Measurements from ENCODE around the gene ZDHHC11. TPM values are rescaled to one million over a fixed set of nuclear protein-coding genes. Genes with fewer than 3 reads are reported as not detected.
A peak's percentile ranks its signal among the peaks of the same experiment; 100 is the strongest.

The ZDHHC11 gene
- total and polyA plus RNA-seq, 2 of the 4 experiments (the other 2 are of a cell fraction), result 0.36 to 1.6 TPM

DNA sequence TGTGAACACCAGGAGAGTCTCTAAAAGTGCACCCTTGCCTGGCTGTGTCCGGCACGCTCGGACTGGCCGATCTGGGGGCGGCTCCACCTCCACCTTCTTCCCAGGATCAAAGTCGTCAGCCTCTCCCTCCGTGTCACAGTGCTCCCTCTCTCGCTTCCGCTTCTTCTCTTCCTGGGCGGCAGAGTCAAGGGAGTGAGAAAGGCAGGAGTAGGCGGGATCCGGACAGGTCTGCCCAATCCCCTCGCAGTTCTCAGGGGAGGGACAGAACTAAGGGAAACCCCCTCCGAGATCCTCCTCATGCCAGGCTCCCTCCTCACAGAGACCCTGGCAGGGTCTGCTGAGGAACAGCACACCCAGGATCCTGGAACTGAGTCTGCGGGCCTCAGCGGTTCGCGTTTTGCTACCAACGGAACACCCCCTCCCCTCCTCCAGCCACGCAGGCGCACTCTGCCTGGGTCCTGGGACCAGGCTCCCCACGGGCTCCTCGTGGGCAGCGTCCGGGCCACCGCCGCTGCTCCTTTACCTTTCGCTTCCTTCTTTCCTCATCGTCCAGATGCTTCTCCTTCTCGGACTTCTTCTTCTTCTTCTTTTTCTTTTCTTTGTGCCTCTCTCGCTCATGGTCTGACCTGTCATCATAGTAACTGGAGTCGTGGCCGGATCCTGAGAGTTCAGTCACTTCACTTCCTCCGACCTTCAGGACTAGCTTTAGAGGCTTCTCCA is 40.5 kb upstream of the ZDHHC11 start:
- ChIA-PET CTCF (interaction anchor here (1.7 kb wide), 1 partner anchor 12 kb away, joined by 4 read pairs; no protein-coding TSS in a partner anchor), POLR2A (ENCODE audit: unreplicated experiment) (no interaction called here)
- intact Hi-C loops (cut with micrococcal nuclease), result no loop called here
- Histone ChIP-seq H2AK5ac (ENCODE audit: low read depth, low read length) (peak overlapping the region; percentile 86), H3K4me3 (ENCODE audit: insufficient read depth, low read depth, low read length) (peak overlapping the region; percentile 100), H2BK20ac (ENCODE audit: low read depth, low read length) (no peak overlapping the region), H3K4me1 (ENCODE audit: control insufficient read depth, insufficient read depth, low read length) (peaks cover 8% of the 10 kb centered on the region), H4K5ac (ENCODE audit: low read depth, low read length) (peak overlapping the region; percentile 96), H2BK5ac (ENCODE audit: low read depth, low read length, poor library complexity, severe bottlenecking) (no peak overlapping the region), H3K9ac (ENCODE audit: low read depth, low read length) (peak overlapping the region; percentile 98), H4K8ac (ENCODE audit: low read depth in 2 of 2, low read length in 2 of 2) (peak overlapping the region; percentile 90 to 93; a peak in 2 of 4 replicates), H3K9me3 (ENCODE audit: control insufficient read depth, insufficient read depth, low read length) (no peaks in the 10 kb centered on the region), H3K9me1 (ENCODE audit: insufficient read depth, low read length) (no peaks in the 10 kb centered on the region; the same call in 1 of the 2 replicates), H3K4me2 (ENCODE audit: low read depth, low read length) (peak overlapping the region; percentile 100), H3K27ac (ENCODE audit: insufficient read depth, low read length) (peak overlapping the region; percentile 96), H3K14ac (replicated peaks; ENCODE audit: low read depth, low read length) (0 out of 2 replicates have a peak overlapping the region, but pooled peaks have one; percentile 96), H2AK9ac (replicated peaks; ENCODE audit: low read depth, low read length, poor library complexity) (peak overlapping the region; percentile 96), H2BK120ac (ENCODE audit: low read depth, low read length) (no peak overlapping the region), H4K91ac (ENCODE audit: insufficient read depth, low read depth, low read length) (no peak overlapping the region), H3K18ac (ENCODE audit: low read depth, low read length) (no peak overlapping the region), H2AFZ (replicated peaks; ENCODE audit: low read length, poor library complexity) (peak overlapping the region; percentile 100), H3K23ac (ENCODE audit: low read depth, low read length) (peak overlapping the region; percentile 96; the same call in 1 of the 2 replicates), H3K79me1 (ENCODE audit: low read depth in 1 of 2, low read length in 2 of 2) (peaks cover 34 to 58% of the 10 kb centered on the region in 2 experiments), H4K20me1 (ENCODE audit: insufficient read depth, low read length) (no peaks in the 10 kb centered on the region; the same call in 1 of the 2 replicates), H3K4ac (ENCODE audit: low read depth, low read length) (peak overlapping the region; percentile 94), H3K27me3 (ENCODE audit: control insufficient read depth, insufficient read depth, low read length) (no peaks in the 10 kb centered on the region), H3K36me3 (ENCODE audit: control insufficient read depth, insufficient read depth, low read length) (peaks cover 43% of the 10 kb centered on the region), H3K56ac (ENCODE audit: extremely low read depth, insufficient read depth, low read length) (no peak overlapping the region), H2BK15ac (ENCODE audit: low read depth, low read length) (no peak overlapping the region)
- 82% methylated on average over 11 of the region's 34 CpGs; no CpG with 5 or more reads in 1 of the 2 experiments for WGBS, 2 experiments (ENCODE audit: extremely low coverage in 2 of 2, insufficient read length in 1 of 2)
- in situ Hi-C loops (cut with MboI; ENCODE audit: low sequenced_read_pairs), result no loop called here
- dilution Hi-C loops (cut with HindIII; ENCODE audit: low sequenced_read_pairs, unreplicated experiment), result no loop called here
- no peak for DNase-seq
- no TSS peak for BruUV-seq (replicated peaks)
- ATAC-seq (ENCODE audit: low read depth), result no peak
- TF ChIP-seq CHD1 (IDR thresholded peaks at IDR 0.05; ENCODE audit: low read depth, low read length), result no peak
- TF ChIP-seq, protein P1, sequence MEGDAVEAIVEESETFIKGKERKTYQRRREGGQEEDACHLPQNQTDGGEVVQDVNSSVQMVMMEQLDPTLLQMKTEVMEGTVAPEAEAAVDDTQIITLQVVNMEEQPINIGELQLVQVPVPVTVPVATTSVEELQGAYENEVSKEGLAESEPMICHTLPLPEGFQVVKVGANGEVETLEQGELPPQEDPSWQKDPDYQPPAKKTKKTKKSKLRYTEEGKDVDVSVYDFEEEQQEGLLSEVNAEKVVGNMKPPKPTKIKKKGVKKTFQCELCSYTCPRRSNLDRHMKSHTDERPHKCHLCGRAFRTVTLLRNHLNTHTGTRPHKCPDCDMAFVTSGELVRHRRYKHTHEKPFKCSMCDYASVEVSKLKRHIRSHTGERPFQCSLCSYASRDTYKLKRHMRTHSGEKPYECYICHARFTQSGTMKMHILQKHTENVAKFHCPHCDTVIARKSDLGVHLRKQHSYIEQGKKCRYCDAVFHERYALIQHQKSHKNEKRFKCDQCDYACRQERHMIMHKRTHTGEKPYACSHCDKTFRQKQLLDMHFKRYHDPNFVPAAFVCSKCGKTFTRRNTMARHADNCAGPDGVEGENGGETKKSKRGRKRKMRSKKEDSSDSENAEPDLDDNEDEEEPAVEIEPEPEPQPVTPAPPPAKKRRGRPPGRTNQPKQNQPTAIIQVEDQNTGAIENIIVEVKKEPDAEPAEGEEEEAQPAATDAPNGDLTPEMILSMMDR (conservative IDR thresholded peaks at IDR 0.05; ENCODE audit: low read depth, low read length), result no peak
- no peak for TF ChIP-seq RFX5 (IDR thresholded peaks at IDR 0.05; ENCODE audit: low read depth, low read length)
- no peak for TF ChIP-seq MAFK (IDR thresholded peaks at IDR 0.05; ENCODE audit: low read depth, low read length)
- no peak for TF ChIP-seq POLR2A (IDR thresholded peaks at IDR 0.05; ENCODE audit: low read depth, low read length)
- TF ChIP-seq RCOR1 (IDR thresholded peaks at IDR 0.05; ENCODE audit: insufficient replicate concordance, low read length), result no peak
- TF ChIP-seq FOS (IDR thresholded peaks at IDR 0.05; ENCODE audit: low read depth, low read length), result no peak
- TF ChIP-seq NFE2L2 (IDR thresholded peaks at IDR 0.05; ENCODE audit: low read depth, low read length), result no peak
- TF ChIP-seq CEBPB (IDR thresholded peaks at IDR 0.05; ENCODE audit: low read depth, low read length), result no peak
- TF ChIP-seq RAD21 (IDR thresholded peaks at IDR 0.05; ENCODE audit: low read length), result no peak
- TF ChIP-seq BHLHE40 (IDR thresholded peaks at IDR 0.05; ENCODE audit: low read depth, low read length), result no peak
- no peak for TF ChIP-seq MXI1 (IDR thresholded peaks at IDR 0.05; ENCODE audit: borderline replicate concordance, low read depth, low read length)
- TF ChIP-seq, protein P2, sequence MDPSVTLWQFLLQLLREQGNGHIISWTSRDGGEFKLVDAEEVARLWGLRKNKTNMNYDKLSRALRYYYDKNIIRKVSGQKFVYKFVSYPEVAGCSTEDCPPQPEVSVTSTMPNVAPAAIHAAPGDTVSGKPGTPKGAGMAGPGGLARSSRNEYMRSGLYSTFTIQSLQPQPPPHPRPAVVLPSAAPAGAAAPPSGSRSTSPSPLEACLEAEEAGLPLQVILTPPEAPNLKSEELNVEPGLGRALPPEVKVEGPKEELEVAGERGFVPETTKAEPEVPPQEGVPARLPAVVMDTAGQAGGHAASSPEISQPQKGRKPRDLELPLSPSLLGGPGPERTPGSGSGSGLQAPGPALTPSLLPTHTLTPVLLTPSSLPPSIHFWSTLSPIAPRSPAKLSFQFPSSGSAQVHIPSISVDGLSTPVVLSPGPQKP (IDR thresholded peaks at IDR 0.05; ENCODE audit: borderline replicate concordance, low read depth, low read length), result no peak
- no peak for TF ChIP-seq SMC3 (IDR thresholded peaks at IDR 0.05; ENCODE audit: low read depth, low read length)
- TF ChIP-seq, protein P3, sequence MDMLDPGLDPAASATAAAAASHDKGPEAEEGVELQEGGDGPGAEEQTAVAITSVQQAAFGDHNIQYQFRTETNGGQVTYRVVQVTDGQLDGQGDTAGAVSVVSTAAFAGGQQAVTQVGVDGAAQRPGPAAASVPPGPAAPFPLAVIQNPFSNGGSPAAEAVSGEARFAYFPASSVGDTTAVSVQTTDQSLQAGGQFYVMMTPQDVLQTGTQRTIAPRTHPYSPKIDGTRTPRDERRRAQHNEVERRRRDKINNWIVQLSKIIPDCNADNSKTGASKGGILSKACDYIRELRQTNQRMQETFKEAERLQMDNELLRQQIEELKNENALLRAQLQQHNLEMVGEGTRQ (IDR thresholded peaks at IDR 0.05; ENCODE audit: low read depth, low read length), result no peak
